ENCODE measurements around the gene ARMC6.

Gene ARMC6

DNA sequence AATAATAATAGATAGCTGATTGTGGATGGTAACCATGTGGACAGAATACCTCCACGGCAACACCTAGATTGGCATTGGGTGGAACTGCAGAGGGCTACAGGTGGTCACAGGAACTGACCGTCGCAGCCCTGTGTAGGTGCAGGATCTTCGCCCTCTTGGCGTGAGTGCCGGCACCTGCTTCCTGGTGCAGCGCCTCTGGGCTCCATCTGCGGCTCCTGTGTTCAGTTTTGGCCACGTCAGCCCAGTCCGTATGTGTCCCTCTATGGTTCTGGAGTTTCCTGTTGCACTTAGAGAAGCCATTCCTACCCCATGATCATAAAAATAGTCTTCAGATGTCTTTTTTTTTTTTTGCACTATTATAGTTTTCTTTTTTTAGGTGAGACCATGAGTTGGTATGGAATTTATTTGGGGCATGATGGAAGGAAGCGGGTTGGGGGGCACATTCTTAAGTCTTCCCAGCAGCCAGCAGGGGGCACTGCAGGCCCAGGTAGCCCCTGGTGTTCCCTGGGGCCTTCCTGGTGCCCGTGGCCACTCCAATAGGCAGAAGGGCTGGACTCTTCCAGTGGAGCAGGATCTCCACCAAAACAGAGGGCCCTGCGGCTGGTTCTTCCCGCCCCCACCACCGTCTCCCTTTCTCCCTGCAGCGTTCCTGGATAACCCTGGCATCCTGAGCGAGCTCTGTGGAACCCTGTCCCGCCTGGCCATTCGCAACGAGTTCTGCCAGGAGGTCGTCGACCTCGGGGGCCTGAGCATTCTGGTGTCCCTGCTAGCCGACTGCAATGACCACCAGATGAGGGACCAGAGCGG, 20.3 kb downstream of the ARMC6 start:
- no peak overlapping the region for H3K27ac ChIP-seq (ENCODE audit: low read length)
- TF ChIP-seq, protein P1, sequence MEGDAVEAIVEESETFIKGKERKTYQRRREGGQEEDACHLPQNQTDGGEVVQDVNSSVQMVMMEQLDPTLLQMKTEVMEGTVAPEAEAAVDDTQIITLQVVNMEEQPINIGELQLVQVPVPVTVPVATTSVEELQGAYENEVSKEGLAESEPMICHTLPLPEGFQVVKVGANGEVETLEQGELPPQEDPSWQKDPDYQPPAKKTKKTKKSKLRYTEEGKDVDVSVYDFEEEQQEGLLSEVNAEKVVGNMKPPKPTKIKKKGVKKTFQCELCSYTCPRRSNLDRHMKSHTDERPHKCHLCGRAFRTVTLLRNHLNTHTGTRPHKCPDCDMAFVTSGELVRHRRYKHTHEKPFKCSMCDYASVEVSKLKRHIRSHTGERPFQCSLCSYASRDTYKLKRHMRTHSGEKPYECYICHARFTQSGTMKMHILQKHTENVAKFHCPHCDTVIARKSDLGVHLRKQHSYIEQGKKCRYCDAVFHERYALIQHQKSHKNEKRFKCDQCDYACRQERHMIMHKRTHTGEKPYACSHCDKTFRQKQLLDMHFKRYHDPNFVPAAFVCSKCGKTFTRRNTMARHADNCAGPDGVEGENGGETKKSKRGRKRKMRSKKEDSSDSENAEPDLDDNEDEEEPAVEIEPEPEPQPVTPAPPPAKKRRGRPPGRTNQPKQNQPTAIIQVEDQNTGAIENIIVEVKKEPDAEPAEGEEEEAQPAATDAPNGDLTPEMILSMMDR (IDR thresholded peaks at IDR 0.05; ENCODE audit: borderline replicate concordance, extremely low read depth, low read length, poor library complexity, severe bottlenecking), result peak; percentile 65
- no peak for TF ChIP-seq EZH2 (IDR thresholded peaks at IDR 0.05; ENCODE audit: borderline replicate concordance, low read depth, low read length, severe bottlenecking)
- no peak overlapping the region for H2AFZ ChIP-seq (ENCODE audit: low read depth, low read length)
- peaks cover 2% of the 10 kb centered on the region; the same call in 1 of the 2 replicates for H3K79me2 ChIP-seq (ENCODE audit: insufficient read depth, low read length)
- peaks cover 46% of the 10 kb centered on the region for H4K20me1 ChIP-seq (ENCODE audit: insufficient read depth, low read length)
- peak; percentile 66; the same call in 2 of the 3 replicates for ATAC-seq (ENCODE audit: insufficient read depth, low read depth)
- H3K4me1 ChIP-seq (ENCODE audit: insufficient read depth, low read length), result no peaks in the 10 kb centered on the region
- H3K36me3 ChIP-seq (ENCODE audit: insufficient read depth, low read length), result peaks cover 96% of the 10 kb centered on the region
- no peaks in the 10 kb centered on the region for H3K27me3 ChIP-seq (ENCODE audit: insufficient read depth, low read length, poor library complexity)
- H3K4me2 ChIP-seq (ENCODE audit: insufficient read depth, low read length), result no peak overlapping the region
- no peaks in the 10 kb centered on the region for H3K9me3 ChIP-seq (ENCODE audit: insufficient read depth, low read length, severe bottlenecking)
- DNase-seq, result peak; percentile 47
- H3K9ac ChIP-seq (ENCODE audit: low read depth, low read length), result no peak overlapping the region
- no peak overlapping the region for H3K4me3 ChIP-seq (ENCODE audit: low read depth in 1 of 2, low read length in 2 of 2)

DNA sequence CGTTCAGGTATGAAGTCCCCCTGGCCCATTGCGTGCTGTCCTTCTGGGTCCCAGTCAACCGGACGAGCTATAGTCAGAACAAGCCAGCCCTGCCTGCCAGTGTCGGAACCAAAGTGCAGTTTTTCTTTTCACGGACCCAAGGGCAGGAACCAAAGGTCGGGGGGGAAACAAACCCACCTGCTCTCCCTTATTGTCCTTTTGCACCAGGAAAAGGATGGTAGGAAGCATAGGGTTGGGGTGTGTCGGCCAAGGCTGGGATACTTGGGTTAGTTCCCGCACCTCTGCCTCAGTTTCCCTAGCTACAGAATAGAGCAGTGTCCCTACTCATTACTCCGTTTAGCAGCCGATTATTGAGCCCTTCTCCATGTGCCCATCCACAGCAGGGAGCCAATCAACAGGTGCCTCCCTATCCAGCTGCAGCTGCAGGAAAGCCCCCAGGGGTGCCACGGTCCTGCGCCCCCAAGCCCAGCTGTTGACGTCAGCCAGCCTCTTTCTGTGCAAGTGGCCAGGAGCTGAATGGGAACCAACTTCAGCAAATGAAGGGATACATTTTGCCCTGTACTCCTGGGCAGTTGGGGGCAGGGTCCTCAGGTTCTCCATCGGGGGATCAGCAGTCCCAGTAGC, 21.0 kb downstream of the ARMC6 start:
- Histone ChIP-seq H3K27ac (ENCODE audit: low read length) (no peak overlapping the region), H3K4me2 (ENCODE audit: insufficient read depth, low read length) (no peak overlapping the region), H3K4me3 (ENCODE audit: low read depth in 1 of 2, low read length in 2 of 2) (no peak overlapping the region), H3K36me3 (ENCODE audit: insufficient read depth, low read length) (peaks cover 96% of the 10 kb centered on the region), H3K27me3 (ENCODE audit: insufficient read depth, low read length, poor library complexity) (no peaks in the 10 kb centered on the region), H4K20me1 (ENCODE audit: insufficient read depth, low read length) (peaks cover 46% of the 10 kb centered on the region), H3K79me2 (ENCODE audit: insufficient read depth, low read length) (peaks cover 2% of the 10 kb centered on the region; the same call in 1 of the 2 replicates), H2AFZ (ENCODE audit: low read depth, low read length) (no peak overlapping the region), H3K9me3 (ENCODE audit: insufficient read depth, low read length, severe bottlenecking) (no peaks in the 10 kb centered on the region), H3K9ac (ENCODE audit: low read depth, low read length) (no peak overlapping the region), H3K4me1 (ENCODE audit: insufficient read depth, low read length) (no peaks in the 10 kb centered on the region)
- ATAC-seq (ENCODE audit: insufficient read depth, low read depth), result no peak
- no peak for DNase-seq
- TF ChIP-seq, protein P1 (IDR thresholded peaks at IDR 0.05; ENCODE audit: borderline replicate concordance, extremely low read depth, low read length, poor library complexity, severe bottlenecking), result no peak
- no peak for TF ChIP-seq EZH2 (IDR thresholded peaks at IDR 0.05; ENCODE audit: borderline replicate concordance, low read depth, low read length, severe bottlenecking)

DNA sequence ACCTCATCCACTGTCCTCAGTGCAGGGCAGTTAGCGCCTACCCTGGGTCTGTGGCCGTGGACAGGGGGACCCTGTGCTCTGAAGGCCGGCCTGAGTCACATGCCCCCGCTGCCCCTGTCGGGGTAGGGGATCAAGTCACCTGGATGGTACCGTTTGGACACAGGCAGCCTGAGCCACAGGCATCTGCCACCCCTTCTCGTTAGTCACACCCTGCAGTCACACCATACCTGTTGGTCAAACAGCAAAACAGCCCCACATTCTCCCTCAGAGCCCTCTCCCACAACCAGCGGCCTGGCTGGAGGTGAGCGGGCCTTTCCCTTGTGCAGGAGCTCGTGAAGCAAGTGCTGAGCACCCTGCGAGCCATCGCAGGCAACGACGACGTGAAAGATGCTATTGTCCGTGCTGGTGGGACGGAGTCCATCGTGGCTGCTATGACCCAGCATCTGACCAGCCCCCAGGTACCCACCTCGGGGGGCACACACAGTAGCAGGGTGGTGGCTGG, 21.6 kb downstream of the ARMC6 start:
- H3K4me3 ChIP-seq (ENCODE audit: low read depth in 1 of 2, low read length in 2 of 2), result no peak overlapping the region
- no peak overlapping the region; the same call in 1 of the 2 replicates for H3K27ac ChIP-seq (ENCODE audit: low read length)
- no peaks in the 10 kb centered on the region for H3K27me3 ChIP-seq (ENCODE audit: insufficient read depth, low read length, poor library complexity)
- ATAC-seq (ENCODE audit: insufficient read depth, low read depth), result no peak
- H3K4me1 ChIP-seq (ENCODE audit: insufficient read depth, low read length), result no peaks in the 10 kb centered on the region
- peaks cover 46% of the 10 kb centered on the region for H4K20me1 ChIP-seq (ENCODE audit: insufficient read depth, low read length)
- H3K9me3 ChIP-seq (ENCODE audit: insufficient read depth, low read length, severe bottlenecking), result no peaks in the 10 kb centered on the region
- no peak overlapping the region for H2AFZ ChIP-seq (ENCODE audit: low read depth, low read length)
- TF ChIP-seq, protein P1 (IDR thresholded peaks at IDR 0.05; ENCODE audit: borderline replicate concordance, extremely low read depth, low read length, poor library complexity, severe bottlenecking), result no peak
- peaks cover 97% of the 10 kb centered on the region for H3K36me3 ChIP-seq (ENCODE audit: insufficient read depth, low read length)
- H3K9ac ChIP-seq (ENCODE audit: low read depth, low read length), result no peak overlapping the region
- DNase-seq, result no peak
- H3K79me2 ChIP-seq (ENCODE audit: insufficient read depth, low read length), result peaks cover 2% of the 10 kb centered on the region; the same call in 1 of the 2 replicates
- no peak overlapping the region for H3K4me2 ChIP-seq (ENCODE audit: insufficient read depth, low read length)

All from DND-41 (cell line).